GM21825 (cell line): ENCODE results near the gene ELP5.
"Not testable (repeated sequence)": the region's sequence is repeated elsewhere in the genome, so short reads cannot be mapped to it uniquely, and the experiment has no call there.

Source experiments
- ATAC-seq: cut with Tn5 transposase; IDR thresholded peaks from one replicate; pipeline ENCODE4 v1.9.1; 2021; ENCODE audit warnings: mild to moderate bottlenecking, moderate library complexity; ENCODE audit not compliant: unreplicated experiment

The ELP5 gene

DNA sequence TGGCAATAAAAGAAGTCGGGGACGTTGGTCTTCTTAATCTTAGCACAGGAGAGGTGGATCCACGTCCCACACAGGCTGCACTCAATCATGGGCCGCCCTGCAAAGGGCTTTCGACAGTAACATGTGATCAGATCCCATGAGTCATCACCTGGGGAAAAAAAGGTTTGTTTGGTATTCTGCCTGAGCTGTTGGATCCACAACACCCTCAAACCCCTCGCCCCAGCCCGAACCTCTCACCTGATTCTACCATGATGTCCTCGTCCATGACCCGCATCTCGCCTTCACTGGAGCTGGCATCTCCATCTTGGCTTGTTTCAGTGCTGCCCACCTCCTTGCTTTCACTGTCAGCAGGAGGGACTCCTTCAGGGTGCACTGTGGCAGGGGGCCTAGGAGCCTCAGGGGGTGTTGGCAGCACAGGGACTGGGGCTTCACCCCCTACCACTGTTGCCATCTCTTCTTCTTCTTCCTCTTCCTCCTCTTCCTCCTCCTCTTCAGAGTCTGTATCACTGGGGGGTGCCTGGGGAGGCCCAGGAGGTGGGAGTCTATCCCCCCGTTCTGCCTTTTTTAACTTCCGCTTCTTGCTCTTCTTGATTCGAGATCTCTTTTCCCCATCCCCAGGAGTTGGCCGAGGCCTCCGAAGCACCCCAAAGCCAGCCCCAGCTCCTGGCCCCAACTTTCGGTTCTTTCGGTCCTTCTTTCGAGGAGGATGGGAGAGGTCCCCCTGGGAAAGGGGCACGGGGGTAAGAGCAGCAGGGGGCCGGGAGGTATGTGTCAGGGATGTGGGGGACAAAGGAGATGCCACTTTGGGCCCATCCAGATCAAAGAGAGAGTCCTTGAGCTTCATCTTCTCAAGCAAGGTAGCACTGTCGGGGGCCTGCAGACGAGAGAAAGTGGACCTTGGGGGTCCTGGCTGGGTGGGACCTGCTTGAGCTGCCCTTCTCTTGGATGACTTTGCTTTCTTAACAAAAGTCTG is 16.0 kb upstream of the ELP5 start:
- ATAC-seq, result no peak

- no peak for ATAC-seq
Measured at GRCh38 chr17:7236808-7237207, 15.2 kb upstream of the ELP5 start.

GRCh38 chr17:7237266-7237760 is 14.7 kb upstream of the ELP5 start:
- ATAC-seq, result no peak

- no peak for ATAC-seq
Measured at GRCh38 chr17:7237761-7238419, 14.1 kb upstream of the ELP5 start.

- no peak for ATAC-seq
Measured at GRCh38 chr17:7238420-7239090, 13.5 kb upstream of the ELP5 start.

GRCh38 chr17:7239091-7240027 is 12.7 kb upstream of the ELP5 start, which contains the start of gene PHF23:
Gene PHF23, minus strand, starts transcription at chr17:7239457. Its CDS starts 178 bp downstream, at chr17:7239279.
- ATAC-seq, result peak; percentile 39

- no peak for ATAC-seq
Measured at GRCh38 chr17:7240375-7240774, 11.6 kb upstream of the ELP5 start.

GRCh38 chr17:7241090-7241733 is 10.8 kb upstream of the ELP5 start:
- ATAC-seq, result no peak

- peak; percentile 28 for ATAC-seq
Measured at GRCh38 chr17:7241783-7242716, 10.0 kb upstream of the ELP5 start, which contains the start of gene GABARAP. Gene GABARAP, minus strand, starts transcription at chr17:7242449. Its CDS starts 119 bp downstream, at chr17:7242330.

DNA sequence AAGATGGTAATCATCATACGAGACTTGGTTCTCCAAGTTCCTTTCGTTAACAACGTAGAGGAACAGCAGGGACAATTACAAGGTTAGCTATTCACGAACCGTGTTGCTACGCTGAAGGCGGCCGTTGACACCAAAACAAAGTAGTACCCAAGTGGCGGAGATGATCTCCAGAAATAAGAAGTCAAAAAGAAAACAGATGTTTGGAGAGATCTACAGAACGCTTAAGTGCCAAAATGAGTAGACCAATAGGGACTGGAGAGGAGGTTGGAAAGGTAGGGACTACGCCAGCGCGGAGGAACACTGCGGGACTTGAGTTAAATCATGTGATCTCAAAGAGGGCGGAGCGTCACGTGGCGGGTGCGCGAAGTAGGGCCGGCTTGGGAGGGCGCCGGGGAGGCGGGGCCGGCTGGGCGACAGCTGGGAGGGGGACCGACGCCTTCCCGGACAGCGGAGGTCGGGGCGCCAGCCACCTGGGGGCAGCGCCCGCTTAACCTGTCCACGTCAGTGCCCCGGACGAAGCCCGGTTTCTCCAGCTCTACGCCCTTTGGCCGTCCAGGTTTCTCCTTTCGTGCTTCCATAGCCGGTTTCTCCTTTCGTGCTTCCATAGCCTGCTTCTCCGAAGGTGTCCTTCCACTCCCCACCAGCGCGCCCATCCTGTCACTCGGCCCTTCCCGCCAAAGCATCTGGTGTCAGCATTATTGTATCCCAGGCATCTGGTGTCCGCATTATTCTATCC is 9.1 kb upstream of the ELP5 start:
- peak; percentile 37 for ATAC-seq

DNA sequence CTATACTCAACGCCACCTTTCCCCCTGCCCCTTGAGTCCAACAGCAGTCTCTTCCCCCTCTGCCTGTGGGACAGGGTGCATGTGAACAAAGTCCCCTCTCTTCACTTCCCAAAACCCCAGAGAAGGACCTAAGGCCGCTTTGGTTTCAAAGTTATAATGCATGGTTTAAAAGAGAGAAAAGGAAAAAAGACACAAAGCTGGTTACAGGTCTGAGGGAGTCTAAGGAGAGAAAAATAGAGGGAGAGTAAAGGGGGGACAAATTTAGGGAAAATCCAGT is 8.6 kb upstream of the ELP5 start:
- no peak for ATAC-seq

- not testable (repeated sequence) for ATAC-seq
Measured at GRCh38 chr17:7243838-7244237, 8.2 kb upstream of the ELP5 start.

DNA sequence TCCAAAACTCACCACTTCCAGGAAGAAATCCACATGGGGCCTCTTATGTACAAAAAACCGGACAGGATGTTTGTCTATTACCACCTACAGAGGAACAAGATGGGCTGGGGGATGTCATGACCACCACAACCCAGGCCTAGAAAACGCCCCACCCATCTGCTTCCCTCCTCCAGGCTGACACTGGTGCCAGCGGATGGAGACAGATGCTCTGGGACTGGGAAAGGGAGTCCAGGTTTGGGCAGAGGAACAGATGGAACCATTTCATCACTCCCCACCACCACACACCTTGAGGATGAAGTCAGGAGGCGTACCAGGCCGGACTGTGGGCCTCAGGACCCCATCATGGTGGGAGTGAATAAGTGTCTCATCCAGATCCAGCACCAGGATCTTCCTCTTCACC is 5.2 kb upstream of the ELP5 start:
- ATAC-seq, result no peak

DNA sequence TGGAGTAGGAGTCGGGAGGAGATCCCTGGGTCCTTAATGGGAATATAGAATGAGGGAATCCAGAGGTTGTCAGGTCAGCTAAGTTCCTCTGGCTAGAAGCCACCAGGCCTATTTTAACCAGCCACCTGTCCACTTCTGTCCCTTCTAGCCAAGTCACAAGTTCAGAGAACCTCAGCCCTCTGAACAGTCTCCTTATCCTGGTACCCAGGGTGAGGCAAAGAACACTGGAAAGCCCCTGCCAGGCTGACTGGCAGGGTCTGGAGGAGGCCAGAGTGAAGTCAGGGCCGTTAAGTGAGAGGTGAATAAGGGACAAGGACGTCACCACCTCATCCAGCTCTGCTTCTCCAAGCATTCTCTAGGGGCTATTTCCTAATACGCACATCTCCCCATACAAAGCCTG is 3.2 kb upstream of the ELP5 start:
- ATAC-seq, result no peak

DNA sequence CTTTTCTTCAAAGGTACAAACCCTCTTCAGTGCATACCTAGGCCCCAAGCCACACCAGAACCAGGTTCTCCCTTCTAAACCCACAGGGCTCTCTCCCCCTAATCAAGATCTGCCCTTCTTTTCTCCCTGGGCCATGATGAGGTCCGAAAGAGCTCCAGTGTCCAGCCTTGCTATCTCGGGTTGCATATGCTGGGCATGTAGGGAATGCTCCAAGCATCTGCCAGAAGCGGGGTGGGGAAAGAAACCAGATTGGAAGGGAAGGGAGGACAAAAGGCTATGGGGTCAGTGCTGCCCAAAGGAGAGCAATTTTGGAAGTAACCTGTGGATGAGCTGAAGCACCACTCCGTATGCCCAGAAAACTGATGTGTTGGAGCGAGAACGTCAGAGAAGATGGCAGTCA is 2.8 kb upstream of the ELP5 start:
- ATAC-seq, result no peak

- no peak for ATAC-seq
Measured at GRCh38 chr17:7249830-7250229, 2.2 kb upstream of the ELP5 start.

DNA sequence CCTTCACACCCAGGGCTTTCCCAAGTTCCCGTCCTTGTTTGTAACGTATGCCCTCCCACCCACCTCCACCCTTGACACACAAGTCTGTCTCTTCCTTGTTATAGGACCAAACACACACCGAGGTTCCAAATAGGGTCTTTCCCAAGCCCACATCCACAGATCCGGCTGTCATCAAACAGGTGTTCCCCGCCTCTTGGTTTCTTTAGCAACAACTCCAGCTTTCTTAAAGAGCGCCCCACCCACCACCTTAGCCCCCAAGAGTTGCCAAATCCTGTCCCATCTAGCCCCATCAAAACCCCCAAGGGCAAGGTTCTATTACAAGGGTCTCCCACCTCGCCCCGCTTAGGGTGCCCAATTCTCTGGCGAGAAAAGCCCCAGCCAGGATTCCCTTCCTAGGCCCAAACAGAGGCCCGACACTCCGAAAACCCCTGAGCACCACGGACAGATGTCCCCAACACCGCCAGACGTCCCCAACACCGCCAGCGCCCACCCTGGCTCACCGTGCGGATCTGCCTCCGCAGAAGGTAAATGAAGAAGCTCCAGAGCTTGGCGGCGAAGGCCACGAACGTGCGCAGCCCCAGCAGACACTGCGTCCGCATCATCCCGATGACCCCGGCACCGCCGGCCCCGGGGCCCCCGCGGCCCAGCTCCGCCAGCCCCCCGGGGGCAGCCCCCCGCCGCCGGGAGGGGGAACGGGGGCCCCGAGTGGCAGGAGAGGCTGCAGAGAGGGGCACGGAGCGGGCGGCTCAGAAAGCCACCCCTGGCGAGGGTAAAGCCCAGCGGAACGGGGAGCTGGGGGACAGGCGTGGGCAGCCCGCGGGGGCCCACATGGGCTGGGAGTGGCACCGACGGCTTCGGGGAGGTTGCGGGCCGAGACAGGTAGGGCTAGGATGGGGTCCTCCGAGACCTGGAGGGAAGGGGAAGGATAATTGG is 1.1 kb upstream of the ELP5 start:
- ATAC-seq, result peak; percentile 1
